HG02840 (cell line): Measurements from ENCODE around the gene TBL1X.

ENCODE experiments used
- ATAC-seq: cut with Tn5 transposase; IDR thresholded peaks from one replicate; pipeline ENCODE4 v1.9.1; 2021; ENCODE audit warnings: mild to moderate bottlenecking, moderate library complexity, moderate number of reproducible peaks; ENCODE audit not compliant: unreplicated experiment, low FRiP score

Gene TBL1X

DNA sequence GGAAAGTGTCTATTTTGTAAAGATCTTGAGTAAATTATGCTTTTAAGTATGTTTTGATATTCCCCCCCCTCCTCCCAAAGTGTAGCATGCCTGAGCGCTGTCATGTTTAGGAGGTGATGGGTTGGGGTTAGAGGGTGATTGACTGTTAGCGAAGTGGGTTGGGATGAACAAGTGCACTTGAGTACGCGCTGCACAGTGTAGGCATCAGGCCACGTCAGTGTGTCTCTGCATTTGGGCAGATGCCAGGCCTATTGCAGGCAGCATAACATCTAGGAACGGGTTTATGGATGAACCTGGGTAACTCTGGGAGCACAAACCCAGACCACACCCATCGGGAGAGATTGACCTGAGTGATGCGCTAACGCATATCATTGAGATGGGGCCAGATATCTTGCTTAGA is 111.2 kb downstream of the TBL1X start:
- ATAC-seq = no peak

DNA sequence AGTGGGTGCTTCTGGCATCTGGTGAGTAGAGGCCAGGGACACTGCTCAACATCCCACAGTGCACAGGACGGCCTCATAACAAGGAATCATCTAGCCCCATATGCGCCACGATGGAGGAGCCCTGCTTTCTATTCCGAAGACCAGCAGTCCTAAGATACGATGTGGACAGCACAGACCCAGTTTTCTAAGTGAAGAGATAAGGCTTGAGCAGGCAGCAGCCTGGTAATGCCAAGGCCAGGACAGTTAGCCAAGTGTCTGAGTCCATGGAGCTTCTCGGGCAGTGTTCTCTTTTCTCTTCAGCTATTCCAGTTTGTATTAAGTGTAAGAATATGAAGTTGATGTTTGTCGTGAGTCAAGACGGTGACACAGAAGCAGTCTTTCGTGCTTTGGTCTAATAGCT is 112.7 kb downstream of the TBL1X start:
- no peak for ATAC-seq

DNA sequence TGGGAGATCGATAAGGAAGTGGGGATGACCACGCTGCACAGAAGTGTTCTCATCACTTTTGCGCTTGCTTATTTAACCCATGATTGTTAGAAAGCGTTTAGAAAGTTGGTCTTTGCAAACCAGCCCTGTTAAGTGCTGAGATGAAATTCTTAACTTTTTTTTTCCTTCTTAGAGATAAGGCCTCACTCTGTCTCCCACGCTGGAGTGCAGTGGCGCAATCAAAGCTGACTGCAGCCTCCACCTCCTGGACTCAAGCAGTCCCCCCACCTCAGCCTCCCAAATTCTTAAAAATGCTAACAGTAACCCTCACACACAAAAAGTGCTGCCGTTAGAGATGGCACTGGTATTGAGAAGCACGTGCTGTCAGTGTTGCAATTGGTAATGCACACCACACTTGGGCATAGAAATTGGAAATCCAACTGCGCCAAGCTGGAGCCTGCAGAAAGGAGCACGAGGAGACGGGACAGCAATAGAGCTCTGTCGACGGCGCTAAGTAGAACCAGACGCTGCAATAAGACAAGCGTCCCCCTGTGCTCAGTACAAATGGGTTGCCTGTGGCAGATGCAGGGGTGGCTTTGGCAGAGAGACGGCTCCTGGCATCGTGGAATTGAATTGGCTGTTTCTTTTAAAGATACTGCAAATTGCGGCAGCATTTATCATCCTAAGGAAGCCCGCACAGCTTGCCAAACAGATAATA is 113.4 kb downstream of the TBL1X start:
- no peak for ATAC-seq

DNA sequence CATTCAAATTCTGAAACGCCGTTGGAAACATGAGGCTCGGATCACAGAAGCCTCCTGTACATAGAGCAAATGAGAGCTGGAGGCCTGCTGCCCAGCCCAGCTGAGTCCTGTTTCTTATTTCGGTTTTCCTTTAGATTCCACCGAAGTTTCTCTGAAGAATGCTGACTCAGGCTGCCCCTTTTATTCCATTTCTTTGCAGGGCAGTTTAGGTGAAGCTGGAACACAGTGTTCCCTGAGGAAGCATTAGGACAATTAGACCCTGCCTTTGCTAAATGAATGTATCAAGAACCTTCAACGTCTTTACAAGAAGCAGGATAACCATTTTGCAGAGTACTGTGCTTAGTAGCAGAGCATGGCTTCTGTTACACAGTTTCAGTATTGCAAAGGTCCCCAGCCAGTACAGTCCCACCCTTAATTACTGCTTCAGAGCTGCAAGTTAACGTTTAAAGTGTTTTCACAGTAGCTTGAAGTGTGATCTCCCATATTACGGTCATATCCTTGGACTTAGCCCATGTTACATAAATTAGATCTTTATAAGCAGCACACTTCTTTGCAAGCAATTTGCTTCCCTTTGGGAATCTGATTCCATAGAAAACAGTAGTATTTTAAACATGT is 117.0 kb downstream of the TBL1X start:
- ATAC-seq = no peak

DNA sequence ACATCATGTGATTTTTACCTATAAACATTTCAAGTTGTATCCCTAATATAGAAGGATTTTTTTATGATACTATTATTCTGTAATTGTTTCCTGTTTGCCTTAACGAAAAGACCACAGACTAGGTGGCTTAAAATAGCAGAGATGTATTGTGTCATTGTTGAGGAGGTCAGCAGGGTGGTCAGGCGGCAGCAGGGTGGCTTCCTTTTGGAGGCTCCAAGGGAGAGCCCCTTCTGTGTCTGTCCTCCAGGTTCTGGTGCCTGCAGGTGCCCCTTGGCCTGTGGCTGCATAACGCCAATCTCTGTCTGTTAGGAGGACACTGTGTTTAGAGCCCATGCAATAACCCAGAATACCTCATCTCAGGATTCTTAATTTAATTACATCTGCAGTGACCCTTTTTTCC is 118.1 kb downstream of the TBL1X start:
- ATAC-seq = no peak

DNA sequence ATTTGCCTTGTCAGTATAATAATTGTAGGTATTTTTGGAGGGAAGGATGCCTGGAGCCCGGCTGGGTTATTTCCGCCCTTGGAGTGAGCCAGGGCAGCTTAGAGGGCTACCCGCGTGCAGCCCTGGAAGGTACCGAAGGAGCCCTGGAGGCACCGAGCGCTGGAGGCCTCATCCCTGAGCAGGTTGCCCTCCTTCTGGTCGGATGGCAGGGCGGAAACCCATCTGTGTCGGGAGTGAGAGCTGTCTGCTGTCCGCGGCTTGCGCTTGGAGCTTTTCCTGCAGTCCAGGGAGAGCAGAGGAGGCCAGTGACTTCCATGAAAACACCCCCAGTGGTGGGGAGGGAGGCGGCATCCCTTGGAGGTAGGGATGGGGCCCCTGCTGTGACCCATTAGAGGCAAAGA is 122.1 kb downstream of the TBL1X start:
- no peak for ATAC-seq

DNA sequence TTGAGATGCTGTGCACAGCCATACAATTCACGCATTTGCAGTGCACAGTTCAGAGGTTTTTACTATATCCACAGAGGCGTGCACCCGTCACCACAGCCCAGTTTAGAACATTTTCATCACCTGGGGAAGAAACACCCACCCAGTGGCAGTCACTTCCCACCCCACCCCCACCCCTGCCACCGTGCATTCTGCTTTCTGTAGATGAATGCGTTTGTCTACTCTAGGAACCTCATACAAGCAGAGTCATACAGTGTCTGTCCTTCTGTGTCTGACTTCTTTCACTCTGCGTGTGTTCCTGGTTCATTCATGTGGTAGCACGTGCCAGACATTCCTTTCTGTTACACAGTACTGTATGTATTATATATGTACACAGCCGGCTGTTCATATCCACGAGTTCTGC is 122.8 kb downstream of the TBL1X start:
- no peak for ATAC-seq

DNA sequence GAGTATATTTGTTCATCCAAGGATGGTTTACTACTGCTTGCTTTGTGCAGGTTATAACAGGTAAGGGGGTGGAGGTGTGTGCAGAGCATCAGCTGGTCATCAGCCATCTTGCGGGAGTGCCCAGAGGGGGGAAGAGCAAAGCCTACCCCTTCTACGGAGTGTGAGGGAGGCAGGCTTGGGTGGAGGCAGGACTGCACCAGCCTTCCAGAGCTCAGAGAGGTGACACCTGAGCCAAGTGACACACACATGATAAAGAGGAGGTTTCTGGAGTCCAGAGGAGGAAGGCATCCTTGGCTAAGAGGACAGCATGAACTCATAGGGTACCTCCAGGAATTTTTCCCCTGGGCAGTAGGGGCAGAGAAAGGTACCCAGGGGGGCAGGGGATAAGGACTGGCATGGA is 126.6 kb downstream of the TBL1X start:
- ATAC-seq = no peak

DNA sequence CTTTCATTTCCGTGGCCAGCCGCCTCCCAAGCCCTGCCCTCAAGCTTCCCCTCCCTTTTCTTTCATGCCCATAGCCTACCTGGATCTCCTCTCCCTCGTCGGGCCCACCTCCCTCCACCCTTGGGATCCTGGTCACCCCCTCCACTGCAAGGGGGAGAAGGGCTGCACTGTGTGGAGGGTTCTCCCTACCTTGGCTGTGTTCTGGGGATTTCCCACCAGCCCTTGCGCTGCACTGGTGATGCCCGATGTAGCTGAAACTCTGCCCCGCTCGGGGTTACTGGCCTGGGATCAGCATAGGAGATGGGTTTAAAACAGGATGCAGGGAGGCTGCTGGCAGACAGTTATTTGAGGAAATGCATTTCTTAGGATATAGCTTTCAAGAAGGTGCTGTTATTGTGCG is 128.9 kb downstream of the TBL1X start:
- no peak for ATAC-seq

DNA sequence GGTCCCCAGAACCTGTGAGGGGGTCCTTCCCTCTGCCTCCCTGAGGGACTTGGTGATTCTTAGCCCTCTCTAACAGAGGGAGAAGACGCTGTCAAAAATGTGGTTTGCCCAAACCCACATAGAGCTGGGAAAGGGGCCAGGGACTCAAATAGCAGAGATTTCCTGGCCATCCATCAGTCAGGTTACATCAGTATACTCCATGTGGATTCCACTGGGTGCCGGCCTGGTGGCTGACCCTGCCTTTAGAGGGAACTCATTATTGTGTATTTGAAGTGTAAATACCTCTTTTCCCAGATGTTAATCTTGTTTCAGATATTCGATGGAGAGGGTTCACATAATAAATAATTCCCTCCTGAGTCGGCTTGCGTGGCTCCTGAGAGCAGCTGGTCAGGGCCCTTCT is 130.3 kb downstream of the TBL1X start:
- no peak for ATAC-seq

DNA sequence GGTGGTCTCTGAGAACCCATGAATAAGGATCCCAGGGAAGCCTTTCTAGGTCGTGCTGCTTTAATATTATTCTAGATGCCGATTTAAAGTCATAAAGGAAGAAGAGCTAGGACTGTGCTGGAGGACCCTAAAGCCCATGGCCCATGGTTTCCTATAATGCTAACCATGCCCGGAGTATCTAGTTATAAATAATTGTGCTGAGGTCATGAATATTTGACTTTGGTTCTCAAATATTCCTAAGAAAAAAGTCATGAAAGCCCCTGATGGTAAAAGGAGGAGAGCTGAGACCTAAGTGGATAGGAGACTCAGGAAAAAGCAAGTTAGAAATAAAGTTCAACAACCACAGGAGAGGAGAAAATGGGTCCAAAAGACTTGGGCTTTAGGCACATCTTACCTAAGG is 132.0 kb downstream of the TBL1X start:
- no peak for ATAC-seq

DNA sequence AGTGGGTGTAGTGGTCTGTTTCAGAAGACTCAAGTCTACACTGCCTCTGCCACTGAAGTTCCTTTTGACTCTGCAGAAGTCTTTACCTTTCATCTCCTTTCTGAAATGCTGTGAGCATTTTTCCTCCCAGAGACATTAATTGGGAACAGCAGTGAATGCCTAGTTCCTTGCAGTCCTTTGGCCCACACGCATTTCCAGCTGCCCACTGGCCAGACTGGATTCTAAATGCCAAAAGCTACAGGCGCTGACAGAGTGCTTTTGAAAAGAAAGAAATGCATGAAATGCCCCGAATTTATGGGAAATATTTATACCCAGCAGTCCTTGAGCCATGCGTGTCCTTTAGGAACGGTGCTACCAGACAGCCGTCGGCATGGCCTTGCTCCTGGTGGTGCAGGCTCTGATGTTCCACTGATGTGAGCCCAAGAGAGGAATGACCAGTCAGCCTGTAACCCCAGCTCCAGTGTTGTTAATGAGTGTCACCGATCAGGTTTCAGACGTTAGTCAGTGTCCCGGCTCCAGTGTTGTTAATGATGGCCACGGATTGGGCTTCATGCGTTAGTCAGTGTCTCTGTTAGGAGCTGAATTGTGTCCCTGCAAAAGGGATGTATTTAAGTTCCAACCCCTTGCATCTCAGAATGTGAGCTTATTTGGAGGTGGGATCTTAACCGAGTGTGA is 132.6 kb downstream of the TBL1X start:
- ATAC-seq = no peak

DNA sequence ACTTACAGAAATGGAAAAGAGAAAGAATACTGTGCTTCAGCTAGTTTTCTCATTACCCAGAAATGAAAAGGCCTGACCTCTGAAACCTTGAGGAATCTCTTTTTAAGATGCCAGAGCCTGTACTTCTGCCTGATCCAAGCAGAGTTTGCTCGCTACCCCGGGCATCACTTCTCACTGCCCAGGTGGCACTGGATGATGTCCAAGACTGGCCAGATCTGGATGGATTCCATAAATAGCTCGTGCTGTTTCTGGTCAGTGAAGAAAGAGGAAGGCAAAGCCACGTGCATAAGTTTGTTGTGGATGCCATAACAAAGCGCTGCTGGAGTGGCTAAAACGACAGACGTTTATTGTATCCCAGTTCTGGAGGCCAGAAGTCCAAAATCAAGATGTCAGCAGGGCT is 133.5 kb downstream of the TBL1X start:
- ATAC-seq = no peak

DNA sequence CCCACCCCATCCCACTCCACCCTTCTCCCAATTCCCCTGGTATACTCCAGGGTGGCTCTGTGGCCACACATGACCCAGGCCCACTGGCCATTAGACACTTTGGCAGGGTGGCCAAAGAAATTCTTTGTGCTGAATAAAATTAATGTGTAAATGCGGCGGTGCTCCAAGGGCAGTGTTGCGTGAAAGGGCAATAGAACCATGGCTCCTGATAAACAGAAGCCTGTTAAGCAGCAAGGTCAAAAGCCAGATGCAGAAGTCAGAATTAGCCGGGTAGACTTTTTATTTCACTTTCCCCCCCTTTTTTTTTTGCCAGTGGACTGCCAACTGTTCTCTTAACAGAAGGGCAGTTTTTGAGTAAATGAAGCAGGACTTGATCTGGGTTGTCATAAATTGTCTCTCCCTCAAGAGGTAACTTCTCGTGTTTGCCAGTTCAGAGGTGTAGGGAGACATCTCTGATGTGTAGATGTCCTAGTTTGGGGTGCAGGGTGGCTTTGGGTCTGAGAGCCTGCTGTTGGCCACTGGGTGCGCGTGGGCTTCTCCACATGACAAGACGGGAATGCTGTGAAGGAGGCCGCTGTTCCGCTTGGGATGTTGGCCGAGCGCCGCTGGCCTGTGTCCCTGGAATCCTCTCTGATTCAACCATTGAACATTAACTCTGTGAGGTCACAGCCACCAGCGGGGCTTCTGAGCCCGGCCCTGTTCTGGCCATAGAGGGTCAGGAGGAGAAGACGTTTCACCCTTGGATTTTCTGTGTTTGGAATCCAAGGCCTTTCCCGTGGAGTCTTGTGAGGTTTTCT is 139.5 kb downstream of the TBL1X start:
- no peak for ATAC-seq

DNA sequence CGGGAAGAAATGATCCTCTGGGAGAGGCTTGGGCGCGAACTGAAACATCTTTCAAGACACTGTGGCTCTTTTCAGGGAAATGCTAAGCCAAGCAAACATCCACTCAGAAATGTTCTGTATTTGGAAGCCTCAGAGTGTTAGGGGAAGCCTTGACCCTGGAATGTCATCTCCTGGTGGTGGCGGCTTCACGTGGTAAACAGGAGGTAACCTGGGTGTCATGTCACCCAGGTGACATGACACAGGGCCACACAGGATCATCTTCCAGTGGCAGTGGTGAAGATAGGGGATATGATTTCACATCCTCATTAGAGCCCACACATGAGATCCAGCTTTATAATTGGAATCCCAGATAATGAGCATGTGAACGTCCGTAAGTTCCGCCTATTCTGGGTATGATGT is 140.0 kb downstream of the TBL1X start:
- no peak for ATAC-seq

DNA sequence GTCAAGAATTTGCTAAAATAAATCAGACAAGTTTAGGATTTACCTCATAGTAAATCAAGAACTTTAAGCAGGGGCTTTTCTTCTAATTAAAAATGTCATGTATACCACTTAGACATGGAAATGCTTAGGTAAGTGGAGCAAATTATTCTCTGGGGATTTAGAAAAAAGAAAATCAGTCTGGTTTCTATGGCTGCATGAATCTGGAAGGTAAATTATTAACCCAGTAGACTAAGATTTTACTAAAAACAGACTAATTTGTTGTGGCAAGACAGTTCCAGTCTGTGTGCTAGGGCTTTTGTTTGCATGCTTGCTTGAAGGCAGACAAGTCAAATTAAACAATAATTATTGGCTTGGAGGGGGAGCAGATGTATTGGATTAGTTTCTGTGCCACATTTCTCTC is 140.6 kb downstream of the TBL1X start:
- ATAC-seq = no peak

DNA sequence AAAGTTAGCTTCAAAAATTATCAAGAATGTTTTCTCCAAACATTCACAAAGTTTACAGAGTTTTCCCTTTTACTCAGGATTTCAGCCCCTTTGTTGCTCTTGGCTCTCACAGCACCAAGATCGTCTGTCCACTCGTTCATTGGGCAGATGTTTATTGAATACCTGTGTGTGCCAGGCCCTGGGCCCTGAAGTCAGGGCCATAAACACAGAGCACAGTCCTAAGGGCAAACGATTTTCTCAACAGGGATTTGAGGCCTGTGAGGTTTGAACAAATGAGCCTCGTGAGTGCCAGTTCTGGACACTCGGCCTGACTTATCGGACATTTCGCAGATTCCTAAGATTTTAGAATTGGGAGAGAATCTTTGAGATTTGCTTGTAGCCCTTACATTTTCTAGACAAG is 142.1 kb downstream of the TBL1X start:
- ATAC-seq = no peak

DNA sequence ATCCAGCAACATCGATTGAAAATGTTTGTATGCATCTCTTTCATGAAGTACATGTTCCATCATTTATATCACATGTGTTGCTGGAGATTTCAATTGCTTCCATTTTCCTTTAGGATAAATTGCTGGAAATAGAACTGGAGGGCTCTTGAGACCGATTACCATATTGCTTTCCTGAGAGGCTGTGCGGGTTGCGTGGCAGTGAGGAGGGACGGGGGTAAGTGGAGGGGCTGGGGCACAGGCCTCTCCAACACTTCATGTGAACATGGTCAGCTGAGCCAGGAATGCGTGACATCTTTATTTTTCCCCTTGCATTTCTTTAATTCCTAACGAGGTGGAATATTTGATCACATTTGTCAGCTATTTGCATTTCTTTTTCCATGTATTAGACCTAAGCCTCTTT is 144.6 kb downstream of the TBL1X start:
- no peak for ATAC-seq

DNA sequence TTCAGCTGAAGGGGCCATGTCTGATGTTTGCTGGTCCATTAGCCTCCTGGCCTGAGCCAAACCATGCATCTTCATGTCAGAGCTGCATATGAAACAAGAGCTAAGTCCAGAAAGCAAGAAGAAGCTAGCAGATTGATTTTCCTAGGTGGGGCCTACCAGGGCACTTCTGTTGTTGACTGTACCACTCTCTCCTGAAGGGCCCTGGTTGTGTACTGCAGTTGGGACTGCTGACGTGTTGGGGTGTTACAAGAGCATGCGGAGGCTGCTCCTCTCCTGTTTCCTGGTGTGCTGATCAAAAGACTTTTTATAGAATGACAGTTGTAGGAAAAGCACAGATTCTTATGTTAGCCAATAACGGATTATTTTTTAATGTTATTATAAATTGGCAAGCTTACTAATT is 145.1 kb downstream of the TBL1X start:
- no peak for ATAC-seq

DNA sequence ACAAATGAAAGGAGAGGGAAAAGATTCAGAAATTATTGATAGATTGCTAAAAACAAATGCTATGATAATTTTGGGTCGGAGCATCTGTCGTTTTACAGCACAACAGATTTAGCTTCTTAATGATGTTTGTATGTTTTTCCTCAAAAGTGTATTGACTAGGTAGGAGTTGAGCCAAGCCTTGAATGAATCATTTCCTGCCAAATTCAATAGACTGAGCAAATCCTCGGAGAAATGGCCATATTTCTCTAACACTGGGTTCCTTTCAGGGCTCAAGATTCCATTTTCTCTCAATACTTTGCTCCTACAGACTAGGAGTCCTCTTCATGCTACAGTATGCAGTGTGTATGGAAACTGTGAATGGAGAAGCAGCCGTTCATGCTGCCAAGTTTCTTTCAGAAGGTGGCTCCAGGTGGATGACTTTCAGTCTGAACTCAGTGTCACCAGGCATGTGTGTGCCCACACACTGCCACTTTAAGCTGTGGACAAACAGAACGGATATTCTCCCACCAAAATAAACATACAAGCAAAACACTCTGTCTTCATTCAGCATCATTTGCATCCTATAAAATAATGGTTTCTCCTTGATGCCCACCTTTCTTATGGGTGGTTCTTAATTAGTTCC is 146.0 kb downstream of the TBL1X start:
- ATAC-seq = no peak
